Measurements from ENCODE around the gene HDAC7. TPM values are rescaled to one million over a fixed set of nuclear protein-coding genes. Genes with fewer than 3 reads are reported as not detected.

HDAC7 gene
- total and polyA plus RNA-seq, 2 donors from 2014 or later = 35.0 to 132 TPM

GRCh38 chr12:47824198-47824597 lies 4.5 kb upstream of the HDAC7 start:
- Histone ChIP-seq H3K36me3 (ENCODE audit: control insufficient read depth in 2 of 3, insufficient read depth in 3 of 3, low read length in 3 of 3) (no peaks in the 10 kb centered on the region), H3K27me3 (ENCODE audit: control insufficient read depth, insufficient read depth, low read length) (no peaks in the 10 kb centered on the region), H3K4me1 (ENCODE audit: control insufficient read depth in 2 of 3, insufficient read depth in 2 of 3, low read depth in 1 of 3, low read length in 3 of 3) (peaks cover 9 to 48% (median 34%) of the 10 kb centered on the region in 3 donors), H3K9me3 (ENCODE audit: control insufficient read depth in 2 of 3, insufficient read depth in 1 of 3, low read length in 3 of 3) (no peaks in the 10 kb centered on the region), H3K9ac (ENCODE audit: low read length in 3 of 3) (no peak overlapping the region), H3K27ac (ENCODE audit: low read depth in 2 of 2, low read length in 2 of 2) (peak overlapping the region; percentile 38 to 66), H3K4me3 (ENCODE audit: low read length in 3 of 3) (no peak overlapping the region)
- DNase-seq (no peak), FAIRE-seq (no peak)
- no peak for TF ChIP-seq CTCF (IDR thresholded peaks at IDR 0.05; ENCODE audit: borderline replicate concordance, extremely low read depth, insufficient read depth)
- intact Hi-C loops (cut with DNase I) = no loop called here

GRCh38 chr12:47823422-47824086 lies 3.9 kb upstream of the HDAC7 start:
- peaks cover 7 to 48% (median 36%) of the 10 kb centered on the region in 3 donors for H3K4me1 ChIP-seq (ENCODE audit: control insufficient read depth in 2 of 3, insufficient read depth in 2 of 3, low read depth in 1 of 3, low read length in 3 of 3)
- no peaks in the 10 kb centered on the region for H3K27me3 ChIP-seq (ENCODE audit: control insufficient read depth, insufficient read depth, low read length)
- H3K9ac ChIP-seq (ENCODE audit: low read length in 3 of 3) = no peak overlapping the region
- TF ChIP-seq CTCF (IDR thresholded peaks at IDR 0.05; ENCODE audit: borderline replicate concordance, extremely low read depth, insufficient read depth) = no peak
- no peak for DNase-seq
- intact Hi-C loops (cut with DNase I) = no loop called here
- no peak overlapping the region for H3K4me3 ChIP-seq (ENCODE audit: low read length in 3 of 3)
- FAIRE-seq = no peak
- H3K27ac ChIP-seq (ENCODE audit: low read depth in 2 of 2, low read length in 2 of 2) = peak overlapping the region in 1 of 2 donors; percentile 66
- H3K36me3 ChIP-seq (ENCODE audit: control insufficient read depth in 2 of 3, insufficient read depth in 3 of 3, low read length in 3 of 3) = no peaks in the 10 kb centered on the region
- no peaks in the 10 kb centered on the region for H3K9me3 ChIP-seq (ENCODE audit: control insufficient read depth in 2 of 3, insufficient read depth in 1 of 3, low read length in 3 of 3)

DNA sequence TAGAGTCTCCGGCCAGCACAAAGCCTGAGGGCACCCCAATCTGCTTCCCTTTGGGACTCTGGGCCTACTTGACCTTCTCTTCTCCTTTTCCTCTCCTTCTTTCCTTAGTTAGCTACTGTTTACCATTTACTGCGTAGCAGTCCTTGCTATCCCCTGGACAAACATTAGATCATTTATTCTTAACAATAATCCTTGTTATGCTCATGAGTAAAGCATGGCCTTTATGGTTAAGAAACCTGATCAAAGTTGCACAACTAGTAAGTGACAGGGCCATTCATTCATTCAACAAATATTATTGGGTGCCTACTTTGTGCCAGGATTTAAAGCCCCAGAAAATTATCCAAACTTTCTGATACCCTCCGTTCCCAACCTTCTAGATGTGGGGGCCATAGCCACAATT lies 3.2 kb upstream of the HDAC7 start:
- H3K9ac ChIP-seq (ENCODE audit: low read length in 3 of 3) = no peak overlapping the region
- no peak for TF ChIP-seq CTCF (IDR thresholded peaks at IDR 0.05; ENCODE audit: borderline replicate concordance, extremely low read depth, insufficient read depth)
- H3K27me3 ChIP-seq (ENCODE audit: control insufficient read depth, insufficient read depth, low read length) = no peaks in the 10 kb centered on the region
- DNase-seq (no peak), FAIRE-seq (no peak)
- H3K36me3 ChIP-seq (ENCODE audit: control insufficient read depth in 2 of 3, insufficient read depth in 3 of 3, low read length in 3 of 3) = no peaks in the 10 kb centered on the region
- intact Hi-C loops (cut with DNase I) = no loop called here
- no peak overlapping the region for H3K4me3 ChIP-seq (ENCODE audit: low read length in 3 of 3)
- H3K27ac ChIP-seq (ENCODE audit: low read depth in 2 of 2, low read length in 2 of 2) = peak overlapping the region; percentile 47 to 94
- H3K4me1 ChIP-seq (ENCODE audit: control insufficient read depth in 2 of 3, insufficient read depth in 2 of 3, low read depth in 1 of 3, low read length in 3 of 3) = peaks cover 7 to 50% (median 39%) of the 10 kb centered on the region in 3 donors
- H3K9me3 ChIP-seq (ENCODE audit: control insufficient read depth in 2 of 3, insufficient read depth in 1 of 3, low read length in 3 of 3) = no peaks in the 10 kb centered on the region

Data from kidney (tissue), 14 donors.